HG03060 (cell line): ENCODE results near the gene MRPL1.
"Not testable (repeated sequence)": the region's sequence is repeated elsewhere in the genome, so short reads cannot be mapped to it uniquely, and the experiment has no call there.

Experiments used
- ATAC-seq: cut with Tn5 transposase; IDR thresholded peaks from one replicate; pipeline ENCODE4 v1.9.1; 2021; ENCODE audit warnings: low read depth, moderate number of reproducible peaks; ENCODE audit not compliant: unreplicated experiment

The MRPL1 gene

GRCh38 chr4:77911842-77912450, 49.3 kb downstream of the MRPL1 start:
- peak; percentile 71 for ATAC-seq

GRCh38 chr4:77913348-77913747, 50.7 kb downstream of the MRPL1 start:
- no peak for ATAC-seq

- ATAC-seq: no peak
Measured at GRCh38 chr4:77917075-77917474, 54.4 kb downstream of the MRPL1 start.

- ATAC-seq: no peak
Measured at GRCh38 chr4:77917601-77918000, 55.0 kb downstream of the MRPL1 start.

GRCh38 chr4:77920371-77920770, 57.7 kb downstream of the MRPL1 start:
- no peak for ATAC-seq

GRCh38 chr4:77921701-77922100, 59.1 kb downstream of the MRPL1 start:
- no peak for ATAC-seq

GRCh38 chr4:77922158-77923094, 59.8 kb downstream of the MRPL1 start:
- no peak for ATAC-seq

- no peak for ATAC-seq
Measured at GRCh38 chr4:77927991-77928925, 65.6 kb downstream of the MRPL1 start.

GRCh38 chr4:77930154-77930639, 67.6 kb downstream of the MRPL1 start:
- ATAC-seq: no peak

- no peak for ATAC-seq
Measured at GRCh38 chr4:77930876-77931275, 68.2 kb downstream of the MRPL1 start.

GRCh38 chr4:77931452-77932135, 69.0 kb downstream of the MRPL1 start:
- ATAC-seq: no peak

- no peak for ATAC-seq
Measured at GRCh38 chr4:77938560-77938959, 75.9 kb downstream of the MRPL1 start.

GRCh38 chr4:77945929-77946328, 83.3 kb downstream of the MRPL1 start:
- ATAC-seq: not testable (repeated sequence)

- ATAC-seq: no peak
Measured at GRCh38 chr4:77950203-77950602, 87.6 kb downstream of the MRPL1 start.

GRCh38 chr4:77952457-77952856, 89.8 kb downstream of the MRPL1 start:
- no peak for ATAC-seq

GRCh38 chr4:77954690-77955089, 92.1 kb downstream of the MRPL1 start:
- no peak for ATAC-seq

- no peak for ATAC-seq
Measured at GRCh38 chr4:77956917-77957316, 94.3 kb downstream of the MRPL1 start.

GRCh38 chr4:77958897-77959296, 96.3 kb downstream of the MRPL1 start:
- ATAC-seq: no peak

GRCh38 chr4:77959566-77960338, 97.1 kb downstream of the MRPL1 start:
- ATAC-seq: no peak
